Measurements from ENCODE around the gene MLLT10.

DNA sequence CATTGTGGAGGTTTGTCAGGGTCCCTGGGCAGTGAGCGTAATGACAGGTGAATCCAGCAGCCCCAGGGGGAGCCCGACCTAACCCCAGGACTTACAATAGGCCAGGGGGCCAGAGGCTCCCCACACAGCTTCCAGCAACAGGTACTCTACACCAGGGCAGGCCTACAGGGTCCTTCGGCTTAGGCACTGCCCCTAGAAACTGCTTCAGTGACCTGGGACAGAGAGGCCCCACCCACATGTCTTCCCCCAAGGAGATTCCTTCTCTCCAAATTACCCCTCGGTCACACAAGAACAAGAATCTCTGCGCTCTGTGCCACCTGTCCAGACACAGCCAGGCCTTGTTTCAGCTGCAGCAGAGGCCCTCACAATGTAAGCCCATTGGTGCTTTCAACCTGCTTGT, 32.9 kb upstream of the MLLT10 start:
- TF ChIP-seq, protein P1, sequence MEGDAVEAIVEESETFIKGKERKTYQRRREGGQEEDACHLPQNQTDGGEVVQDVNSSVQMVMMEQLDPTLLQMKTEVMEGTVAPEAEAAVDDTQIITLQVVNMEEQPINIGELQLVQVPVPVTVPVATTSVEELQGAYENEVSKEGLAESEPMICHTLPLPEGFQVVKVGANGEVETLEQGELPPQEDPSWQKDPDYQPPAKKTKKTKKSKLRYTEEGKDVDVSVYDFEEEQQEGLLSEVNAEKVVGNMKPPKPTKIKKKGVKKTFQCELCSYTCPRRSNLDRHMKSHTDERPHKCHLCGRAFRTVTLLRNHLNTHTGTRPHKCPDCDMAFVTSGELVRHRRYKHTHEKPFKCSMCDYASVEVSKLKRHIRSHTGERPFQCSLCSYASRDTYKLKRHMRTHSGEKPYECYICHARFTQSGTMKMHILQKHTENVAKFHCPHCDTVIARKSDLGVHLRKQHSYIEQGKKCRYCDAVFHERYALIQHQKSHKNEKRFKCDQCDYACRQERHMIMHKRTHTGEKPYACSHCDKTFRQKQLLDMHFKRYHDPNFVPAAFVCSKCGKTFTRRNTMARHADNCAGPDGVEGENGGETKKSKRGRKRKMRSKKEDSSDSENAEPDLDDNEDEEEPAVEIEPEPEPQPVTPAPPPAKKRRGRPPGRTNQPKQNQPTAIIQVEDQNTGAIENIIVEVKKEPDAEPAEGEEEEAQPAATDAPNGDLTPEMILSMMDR (IDR thresholded peaks at IDR 0.05), result no peak
- no peak for TF ChIP-seq POLR2A (IDR thresholded peaks at IDR 0.05)
- no peak for TF ChIP-seq EP300 (IDR thresholded peaks at IDR 0.05)

Measured in ovary (tissue), 3 donors.